K562 (cell line): ENCODE measurements around the gene APPL2. TPM values are rescaled to one million over a fixed set of nuclear protein-coding genes. Genes with fewer than 3 reads are reported as not detected.

Experiments
- ARID1B ChIP-seq: fragments of 450-650 bp; IDR thresholded peaks from 2 replicates; pipeline ENCODE4 v1.6.1; 2016; ENCODE audit warnings: antibody characterized with exemption, mild to moderate bottlenecking, inconsistent platforms
- BHLHE40 ChIP-seq: IDR thresholded peaks from 2 replicates; pipeline ENCODE4 v1.6.1; 2011; ENCODE audit warnings: low read length, improper control_type of control experiment
- BMI1 ChIP-seq: fragments of 150-350 bp; IDR thresholded peaks from 2 replicates; pipeline ENCODE4 v1.6.1; 2014; ENCODE audit warnings: low read length
- EGR1 ChIP-seq: fragments of 450-650 bp; conservative IDR thresholded peaks from 2 replicates; pipeline ENCODE4 v1.6.1; 2017; ENCODE audit warnings: mild to moderate bottlenecking
- ELF2 ChIP-seq: fragments of 250-450 bp; sonication (Bioruptor Pico); IDR thresholded peaks from 2 replicates; pipeline ENCODE4 v1.5.0; 2021; ENCODE audit warnings: mild to moderate bottlenecking
- GTF2E2 ChIP-seq: fragments of 200-800 bp; sonication (Bioruptor generic); IDR thresholded peaks from 2 replicates; pipeline ENCODE4 v1.6.1; 2016; ENCODE audit warnings: missing genetic modification characterization, missing compliant biosample characterization
- KDM1A ChIP-seq, 2 experiments: fragments of 450-650 bp; IDR thresholded peaks; 2 replicates each; pipeline ENCODE4 v1.6.1; 2016; ENCODE audit warnings: mild to moderate bottlenecking in 2 of 2
- MGA ChIP-seq: fragments of 450-650 bp; IDR thresholded peaks from 2 replicates; pipeline ENCODE4 v1.6.1; 2016; ENCODE audit warnings: mild to moderate bottlenecking, moderate library complexity
- POLR2B ChIP-seq: fragments of 450-650 bp; IDR thresholded peaks from 2 replicates; pipeline ENCODE4 v1.6.1; 2018; ENCODE audit warnings: low read depth; ENCODE audit not compliant: partially characterized antibody
- POU5F1 ChIP-seq: fragments of 150-350 bp; IDR thresholded peaks from 2 replicates; pipeline ENCODE4 v1.6.1; 2014; ENCODE audit warnings: borderline replicate concordance, low read length, low read depth, mild to moderate bottlenecking; ENCODE audit not compliant: partially characterized antibody
- TRIM28 ChIP-seq: fragments of 450-650 bp; IDR thresholded peaks from 2 replicates; pipeline ENCODE4 v1.6.1; 2017
- ZNF121 ChIP-seq: sonication (generic); formaldehyde crosslinking; conservative IDR thresholded peaks from 2 replicates; pipeline ENCODE4 v1.8.0; 2022; ENCODE audit warnings: missing genetic modification reagents
- ZNF24 ChIP-seq: fragments of 450-650 bp; IDR thresholded peaks from 2 replicates; pipeline ENCODE4 v1.6.1; 2016
- polyA plus RNA-seq, 8 experiments: library from polyadenylated mRNA; depleted of rRNA in 4 of 8; stranded (reverse) in 5 of 8; unstranded in 3 of 8; fragments of >200 nt; fragmentation: Nextera tagmentation in 2 of 8; fragmentation: Illumina TruSeq in 1 of 8; extraction: Ambion mirVana in 2 of 8; extraction: Trizol in 1 of 8; gene quantifications; 2 replicates each; pipeline versions ENCODE4 v1.2.1 to v1.2.3, GENCODE V29; 2011 to 2014; ENCODE audit warnings: inconsistent platforms in 1 of 8, missing spikeins in 1 of 8
- total RNA-seq, 7 experiments: library from RNA; depleted of rRNA in 6 of 7; stranded (reverse); fragments of >200 nt in 6 of 7; fragmentation: Illumina TruSeq in 2 of 7; extraction: Trizol in 2 of 7; gene quantifications; 2 replicates each; pipeline versions ENCODE4 v1.2.1 to v1.2.3, GENCODE V29; 2011 to 2021; ENCODE audit warnings: low replicate concordance in 1 of 7
- TF ChIP-seq, protein P1 (sequence below): sonication (generic); formaldehyde crosslinking; IDR thresholded peaks from 2 replicates; pipeline ENCODE4 v1.5.0; 2020; ENCODE audit warnings: missing genetic modification reagents
- TF ChIP-seq, protein P2 (sequence below): sonication (generic); IDR thresholded peaks from 2 replicates; pipeline ENCODE4 v1.6.1; 2016

APPL2 gene
- total and polyA plus RNA-seq, 9 of the 15 experiments (the other 6 are each of a cell fraction or from before 2014, with no cell fraction given) = 2.1 to 14.4 (median 8.2) TPM

- TF ChIP-seq MGA (no peak), POU5F1 (peak; percentile 42), ARID1B (no peak), KDM1A (IDR thresholded peaks at IDR 0.05) (no peak), EGR1 (no peak; the same call in 1 of the 2 replicates), GTF2E2 (tag) (peak; percentile 81), POLR2B (no peak), ZNF121 (CRISPR knock-in tag) (no peak), BHLHE40 (no peak; the same call in 1 of the 2 replicates), TRIM28 (no peak), BMI1 (no peak), ELF2 (CRISPR knock-in tag) (peak; percentile 87), ZNF24 (no peak)
- TF ChIP-seq, protein P1, sequence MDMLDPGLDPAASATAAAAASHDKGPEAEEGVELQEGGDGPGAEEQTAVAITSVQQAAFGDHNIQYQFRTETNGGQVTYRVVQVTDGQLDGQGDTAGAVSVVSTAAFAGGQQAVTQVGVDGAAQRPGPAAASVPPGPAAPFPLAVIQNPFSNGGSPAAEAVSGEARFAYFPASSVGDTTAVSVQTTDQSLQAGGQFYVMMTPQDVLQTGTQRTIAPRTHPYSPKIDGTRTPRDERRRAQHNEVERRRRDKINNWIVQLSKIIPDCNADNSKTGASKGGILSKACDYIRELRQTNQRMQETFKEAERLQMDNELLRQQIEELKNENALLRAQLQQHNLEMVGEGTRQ (CRISPR knock-in tag) = no peak
- TF ChIP-seq, protein P2, sequence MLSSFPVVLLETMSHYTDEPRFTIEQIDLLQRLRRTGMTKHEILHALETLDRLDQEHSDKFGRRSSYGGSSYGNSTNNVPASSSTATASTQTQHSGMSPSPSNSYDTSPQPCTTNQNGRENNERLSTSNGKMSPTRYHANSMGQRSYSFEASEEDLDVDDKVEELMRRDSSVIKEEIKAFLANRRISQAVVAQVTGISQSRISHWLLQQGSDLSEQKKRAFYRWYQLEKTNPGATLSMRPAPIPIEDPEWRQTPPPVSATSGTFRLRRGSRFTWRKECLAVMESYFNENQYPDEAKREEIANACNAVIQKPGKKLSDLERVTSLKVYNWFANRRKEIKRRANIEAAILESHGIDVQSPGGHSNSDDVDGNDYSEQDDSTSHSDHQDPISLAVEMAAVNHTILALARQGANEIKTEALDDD = no peak
Measured at GRCh38 chr12:105235732-105236476, at the start of gene APPL2 (continued).
